Brain microvascular endothelial cell (primary cell): ENCODE results near the gene PLA2G4A.

Source experiments
- DNase-seq: peaks from one replicate; pipeline ENCODE4 v3.0.0-alpha.2; 2020
- H3K27ac ChIP-seq: fragments of 250-450 bp; sonication (Bioruptor Pico); 2 replicates; pipeline ENCODE4 v1.5.1; 2020; ENCODE audit warnings: mild to moderate bottlenecking, moderate library complexity
- H3K27me3 ChIP-seq: fragments of 250-450 bp; sonication (Bioruptor Pico); replicated peaks from 2 replicates; pipeline ENCODE4 v1.5.1; 2020; ENCODE audit warnings: mild to moderate bottlenecking
- H3K36me3 ChIP-seq: fragments of 250-450 bp; sonication (Bioruptor Pico); replicated peaks from 2 replicates; pipeline ENCODE4 v1.5.1; 2020; ENCODE audit warnings: mild to moderate bottlenecking
- H3K4me3 ChIP-seq: 2 replicates; pipeline ENCODE4 v1.5.1; 2011; ENCODE audit warnings: low read depth, mild to moderate bottlenecking, control low read depth, low read length, moderate library complexity
- CTCF ChIP-seq: IDR thresholded peaks from 2 replicates; pipeline ENCODE4 v1.5.1; 2011; ENCODE audit warnings: low read depth, mild to moderate bottlenecking, moderate library complexity, low read length, control low read depth, inconsistent platforms; ENCODE audit errors: missing control alignments
- in situ Hi-C: cut with HindIII; loops from 2 replicates; pipeline ENCODE4 v1.10.0; 2017; ENCODE audit warnings: low sequenced_read_pairs, low pct_ligation_motif_present

The PLA2G4A gene

GRCh38 chr1:186785503-186785902 lies 43.2 kb upstream of the PLA2G4A start:
- in situ Hi-C loops: no loop called here
- DNase-seq: no peak
- H3K27ac ChIP-seq: no peak overlapping the region
- TF ChIP-seq CTCF: no peak
- no peak overlapping the region for H3K4me3 ChIP-seq
- no peaks in the 10 kb centered on the region for H3K36me3 ChIP-seq
- no peaks in the 10 kb centered on the region for H3K27me3 ChIP-seq

GRCh38 chr1:186790101-186790500 lies 38.6 kb upstream of the PLA2G4A start:
- in situ Hi-C loops: no loop called here
- H3K4me3 ChIP-seq: no peak overlapping the region
- no peak for TF ChIP-seq CTCF
- no peak overlapping the region for H3K27ac ChIP-seq
- no peak for DNase-seq
- H3K36me3 ChIP-seq: no peaks in the 10 kb centered on the region
- H3K27me3 ChIP-seq: no peaks in the 10 kb centered on the region

GRCh38 chr1:186792870-186793581 lies 35.7 kb upstream of the PLA2G4A start:
- in situ Hi-C loops: no loop called here
- Histone ChIP-seq H3K27ac (peak overlapping the region; percentile 88), H3K4me3 (no peak overlapping the region), H3K36me3 (no peaks in the 10 kb centered on the region), H3K27me3 (no peaks in the 10 kb centered on the region)
- no peak for TF ChIP-seq CTCF
- peak; percentile 76 for DNase-seq

- H3K27me3 ChIP-seq: no peaks in the 10 kb centered on the region
- no peaks in the 10 kb centered on the region for H3K36me3 ChIP-seq
- DNase-seq: no peak
- peak overlapping the region; percentile 88 for H3K27ac ChIP-seq
- TF ChIP-seq CTCF: no peak
- no peak overlapping the region for H3K4me3 ChIP-seq
- in situ Hi-C loops: no loop called here
Measured at GRCh38 chr1:186793582-186793927, 35.2 kb upstream of the PLA2G4A start.

- Histone ChIP-seq H3K27ac (no peak overlapping the region), H3K27me3 (no peaks in the 10 kb centered on the region), H3K4me3 (no peak overlapping the region), H3K36me3 (no peaks in the 10 kb centered on the region)
- no peak for DNase-seq
- TF ChIP-seq CTCF: no peak
- in situ Hi-C loops: no loop called here
Measured at GRCh38 chr1:186798960-186799688, 29.6 kb upstream of the PLA2G4A start.
